Right atrium auricular region (tissue), 2 donors: ENCODE measurements around the gene CSMD2. TPM values are rescaled to one million over a fixed set of nuclear protein-coding genes. Genes with fewer than 3 reads are reported as not detected.

ENCODE experiments used
- DNase-seq: peaks from one replicate; pipeline ENCODE4 v3.0.0-alpha.2; 2019; ENCODE audit warnings: low spot score
- H3K27ac ChIP-seq, 2 donors: fragments of 200-600 bp; sonication (generic); 1 replicate in 1 of 2; 2 replicates in 1 of 2; pipeline ENCODE4 v1.5.1; 2016 to 2019
- H3K27me3 ChIP-seq, 2 donors: fragments of 200-600 bp; sonication (generic); one replicate each; pipeline versions ENCODE4 v1.5.1 to v1.6.0; 2017 to 2019
- H3K36me3 ChIP-seq: fragments of 200-600 bp; sonication (generic); one replicate; pipeline ENCODE4 v1.5.1; 2016
- H3K4me1 ChIP-seq, 2 donors: fragments of 200-600 bp; sonication (generic); one replicate each; pipeline versions ENCODE4 v1.5.1 to v1.6.0; 2017 to 2019
- H3K4me3 ChIP-seq, 2 donors: fragments of 200-600 bp; sonication (generic); 1 replicate in 1 of 2; 2 replicates in 1 of 2; pipeline ENCODE4 v1.5.1; 2017 to 2019; ENCODE audit warnings: mild to moderate bottlenecking in 1 of 2, moderate library complexity in 1 of 2
- H3K9me3 ChIP-seq, 2 donors: fragments of 200-600 bp; sonication (generic); one replicate each; pipeline ENCODE4 v1.5.1; 2019
- CTCF ChIP-seq, 2 donors: fragments of 200-600 bp; sonication (generic); IDR thresholded peaks; one replicate each; pipeline ENCODE4 v1.5.1; 2019; ENCODE audit warnings: antibody characterized with exemption in 2 of 2
- total RNA-seq, 2 donors: library from RNA; depleted of rRNA; stranded (reverse); fragments of >200 nt; gene quantifications; one replicate each; pipeline ENCODE4 v1.1.0, GENCODE V29; 2016

CSMD2 gene
- total RNA-seq, 2 donors from 2014 or later = 0.39 to 0.44 TPM

- no peaks in the 10 kb centered on the region for H3K4me1 ChIP-seq
- no peak for TF ChIP-seq CTCF (IDR thresholded peaks at IDR 0.05)
- no peaks in the 10 kb centered on the region for H3K27me3 ChIP-seq
- no peak overlapping the region for H3K27ac ChIP-seq
- DNase-seq = no peak
- no peaks in the 10 kb centered on the region for H3K9me3 ChIP-seq
- H3K4me3 ChIP-seq = no peak overlapping the region
- no peaks in the 10 kb centered on the region for H3K36me3 ChIP-seq
Measured at GRCh38 chr1:34075576-34075975, 89.5 kb downstream of the CSMD2 start.

GRCh38 chr1:34073028-34073695 is 91.9 kb downstream of the CSMD2 start:
- Histone ChIP-seq H3K4me3 (no peak overlapping the region), H3K27me3 (no peaks in the 10 kb centered on the region), H3K4me1 (no peaks in the 10 kb centered on the region), H3K36me3 (no peaks in the 10 kb centered on the region), H3K9me3 (no peaks in the 10 kb centered on the region), H3K27ac (no peak overlapping the region)
- no peak for TF ChIP-seq CTCF (IDR thresholded peaks at IDR 0.05)
- DNase-seq = no peak

- no peak overlapping the region for H3K27ac ChIP-seq
- H3K4me1 ChIP-seq = no peaks in the 10 kb centered on the region
- H3K36me3 ChIP-seq = no peaks in the 10 kb centered on the region
- no peaks in the 10 kb centered on the region for H3K9me3 ChIP-seq
- H3K4me3 ChIP-seq = no peak overlapping the region
- no peak for TF ChIP-seq CTCF (IDR thresholded peaks at IDR 0.05)
- no peaks in the 10 kb centered on the region for H3K27me3 ChIP-seq
- no peak for DNase-seq
Measured at GRCh38 chr1:34070201-34070836, 94.7 kb downstream of the CSMD2 start.

GRCh38 chr1:34066981-34067603 is 97.9 kb downstream of the CSMD2 start:
- Histone ChIP-seq H3K4me3 (no peak overlapping the region), H3K9me3 (no peaks in the 10 kb centered on the region), H3K36me3 (no peaks in the 10 kb centered on the region), H3K27ac (no peak overlapping the region), H3K27me3 (no peaks in the 10 kb centered on the region), H3K4me1 (peaks cover 0 to 1% of the 10 kb centered on the region in 2 donors)
- no peak for DNase-seq
- no peak for TF ChIP-seq CTCF (IDR thresholded peaks at IDR 0.05)

GRCh38 chr1:34066166-34066565 is 98.9 kb downstream of the CSMD2 start:
- peaks cover 0 to 8% of the 10 kb centered on the region in 2 donors for H3K4me1 ChIP-seq
- H3K9me3 ChIP-seq = no peaks in the 10 kb centered on the region
- TF ChIP-seq CTCF (IDR thresholded peaks at IDR 0.05) = no peak
- H3K27ac ChIP-seq = no peak overlapping the region
- no peak overlapping the region for H3K4me3 ChIP-seq
- no peak for DNase-seq
- no peaks in the 10 kb centered on the region for H3K27me3 ChIP-seq
- no peaks in the 10 kb centered on the region for H3K36me3 ChIP-seq
